RWPE1 (cell line): ENCODE measurements around the gene SEPHS1.
A peak's percentile ranks its signal among the peaks of the same experiment; 100 is the strongest.
"Not testable (repeated sequence)": the region's sequence is repeated elsewhere in the genome, so short reads cannot be mapped to it uniquely, and the experiment has no call there.

ENCODE experiments used
- CTCF ChIA-PET: fragments of 350-600 bp; sonication (Branson Sonifier 250); formaldehyde crosslinking; extraction: SDS; loops from one replicate; lab custom pipeline; 2021; lab: Yijun Ruan, JAX
- POLR2A ChIA-PET: fragments of 400-600 bp; formaldehyde crosslinking; extraction: SDS; loops from one replicate; lab custom pipeline; 2020; ENCODE audit warnings: antibody characterized with exemption; ENCODE audit not compliant: low non-redundant PET; lab: Yijun Ruan, JAX
- DNase-seq: peaks from one replicate; pipeline ENCODE4 v3.0.0; 2012; ENCODE audit warnings: low spot score
- H3K27ac ChIP-seq: fragments of 450-650 bp; 2 replicates; pipeline ENCODE4 v1.5.1; 2017
- TF ChIP-seq, protein P1 (sequence below): fragments of 450-650 bp; conservative IDR thresholded peaks from 2 replicates; pipeline ENCODE4 v1.5.1; 2017; ENCODE audit warnings: low read depth, mild to moderate bottlenecking

SEPHS1 gene

DNA sequence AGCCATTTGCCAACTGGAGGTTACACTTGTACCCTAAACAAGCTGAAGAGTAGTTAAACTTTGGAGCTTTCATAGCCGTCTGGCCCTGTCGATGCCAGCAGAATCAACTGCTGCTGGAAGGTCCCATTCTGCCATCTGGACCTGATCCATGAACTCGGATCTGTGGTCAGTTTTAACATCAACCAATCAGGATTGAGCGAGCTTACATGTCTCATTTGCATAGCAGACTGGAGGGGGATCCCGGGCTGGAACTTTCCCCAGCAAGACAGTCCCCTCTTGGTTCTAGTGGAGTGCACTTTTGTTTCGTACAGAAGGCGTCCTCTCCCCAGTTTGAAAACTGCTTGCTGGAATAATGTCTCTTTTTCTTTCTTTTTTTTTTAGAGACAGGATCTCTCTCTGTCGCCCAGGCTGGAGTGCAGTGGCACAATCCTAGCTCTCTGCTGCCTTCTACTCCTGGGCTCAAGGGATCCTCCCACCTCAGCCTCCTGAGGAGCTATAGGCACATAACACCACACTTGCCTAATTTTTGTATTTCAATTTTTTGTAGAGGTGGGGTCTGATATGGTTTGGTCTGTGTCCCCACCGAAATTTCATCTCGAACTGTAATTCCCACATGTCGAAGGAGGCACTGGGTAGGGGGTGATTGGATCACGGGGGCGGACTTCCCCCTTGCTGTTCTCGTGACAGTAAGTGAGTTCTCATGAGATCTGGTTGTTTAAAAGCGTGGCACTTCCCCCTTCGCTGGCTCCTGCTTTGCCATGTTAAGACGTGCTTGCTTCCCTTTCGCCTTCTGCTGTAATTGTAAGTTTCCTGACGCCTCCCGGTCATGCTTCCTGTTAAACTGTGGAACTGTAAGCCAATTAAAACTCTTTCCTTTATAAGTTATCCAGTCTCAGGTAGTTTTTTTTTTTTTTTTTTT is 42.8 kb upstream of the SEPHS1 start:
- ChIA-PET POLR2A (no interaction called here), CTCF (interaction anchor here (0.6 kb wide), 1 partner anchor 249 kb away, joined by 3 read pairs; no protein-coding TSS in a partner anchor)
- no peak overlapping the region for H3K27ac ChIP-seq
- DNase-seq, result no peak
- TF ChIP-seq, protein P1, sequence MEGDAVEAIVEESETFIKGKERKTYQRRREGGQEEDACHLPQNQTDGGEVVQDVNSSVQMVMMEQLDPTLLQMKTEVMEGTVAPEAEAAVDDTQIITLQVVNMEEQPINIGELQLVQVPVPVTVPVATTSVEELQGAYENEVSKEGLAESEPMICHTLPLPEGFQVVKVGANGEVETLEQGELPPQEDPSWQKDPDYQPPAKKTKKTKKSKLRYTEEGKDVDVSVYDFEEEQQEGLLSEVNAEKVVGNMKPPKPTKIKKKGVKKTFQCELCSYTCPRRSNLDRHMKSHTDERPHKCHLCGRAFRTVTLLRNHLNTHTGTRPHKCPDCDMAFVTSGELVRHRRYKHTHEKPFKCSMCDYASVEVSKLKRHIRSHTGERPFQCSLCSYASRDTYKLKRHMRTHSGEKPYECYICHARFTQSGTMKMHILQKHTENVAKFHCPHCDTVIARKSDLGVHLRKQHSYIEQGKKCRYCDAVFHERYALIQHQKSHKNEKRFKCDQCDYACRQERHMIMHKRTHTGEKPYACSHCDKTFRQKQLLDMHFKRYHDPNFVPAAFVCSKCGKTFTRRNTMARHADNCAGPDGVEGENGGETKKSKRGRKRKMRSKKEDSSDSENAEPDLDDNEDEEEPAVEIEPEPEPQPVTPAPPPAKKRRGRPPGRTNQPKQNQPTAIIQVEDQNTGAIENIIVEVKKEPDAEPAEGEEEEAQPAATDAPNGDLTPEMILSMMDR, result no peak

DNA sequence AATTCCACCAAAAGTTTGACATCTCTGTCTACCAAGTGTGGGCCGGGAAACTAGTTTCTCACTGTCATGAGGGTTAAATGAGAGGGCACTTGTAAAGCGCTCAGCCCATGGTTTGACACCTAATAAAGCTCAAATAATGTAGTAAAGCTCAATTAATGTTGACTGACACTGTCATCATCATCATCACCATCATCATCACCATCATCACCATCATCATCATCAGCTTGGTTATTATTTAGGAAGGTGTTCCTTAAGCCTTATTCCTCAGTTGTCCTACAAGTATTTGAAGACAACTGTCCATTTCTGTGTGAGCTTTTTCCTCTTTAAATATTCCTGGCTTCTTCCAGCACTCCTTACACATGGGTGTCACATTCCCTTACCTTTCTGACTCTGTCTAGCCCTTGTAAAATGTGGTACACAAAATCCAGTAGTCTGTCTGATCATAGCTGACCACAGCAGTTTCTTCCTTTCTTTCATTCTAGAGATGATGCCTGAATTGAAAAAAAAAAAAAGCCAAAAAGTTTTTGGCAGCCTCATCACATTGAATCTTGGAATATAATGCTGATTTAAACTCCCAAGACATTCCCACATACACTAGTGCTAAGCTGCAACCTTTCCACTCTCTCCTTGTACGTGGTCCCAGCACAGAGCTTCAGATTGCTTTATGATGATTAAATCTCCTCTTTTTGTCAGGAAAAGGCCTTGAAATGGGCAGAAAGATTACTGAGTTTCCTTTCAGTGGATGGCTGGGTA is 40.6 kb upstream of the SEPHS1 start:
- POLR2A ChIA-PET, result no interaction called here
- DNase-seq, result no peak
- TF ChIP-seq, protein P1, result no peak
- CTCF ChIA-PET, result no interaction called here
- H3K27ac ChIP-seq, result no peak overlapping the region

DNA sequence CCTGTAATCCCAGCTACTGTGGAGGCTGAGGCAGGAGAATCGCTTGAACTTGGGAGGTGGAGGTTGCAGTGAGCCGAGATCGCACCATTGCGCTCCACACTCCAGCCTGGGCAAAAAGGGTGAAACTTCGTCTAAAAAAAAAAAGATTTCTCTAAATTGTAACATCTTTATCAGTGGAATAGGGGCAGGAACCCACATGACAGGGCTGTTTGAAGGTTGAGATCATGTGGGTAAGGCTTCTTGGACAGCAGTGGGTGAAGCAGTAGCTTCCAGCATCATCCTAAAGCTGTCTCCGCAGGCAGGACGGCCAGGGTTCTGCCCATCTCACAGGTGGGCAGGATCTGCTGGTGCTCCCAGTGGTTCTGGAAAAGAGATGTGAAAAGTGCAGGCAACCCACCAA is 37.9 kb upstream of the SEPHS1 start:
- TF ChIP-seq, protein P1, result no peak
- no peak for DNase-seq
- no peak overlapping the region for H3K27ac ChIP-seq
- ChIA-PET POLR2A (no interaction called here), CTCF (interaction anchor here (1.2 kb wide), 1 partner anchor 54 kb away, joined by 3 read pairs; no protein-coding TSS in a partner anchor)

DNA sequence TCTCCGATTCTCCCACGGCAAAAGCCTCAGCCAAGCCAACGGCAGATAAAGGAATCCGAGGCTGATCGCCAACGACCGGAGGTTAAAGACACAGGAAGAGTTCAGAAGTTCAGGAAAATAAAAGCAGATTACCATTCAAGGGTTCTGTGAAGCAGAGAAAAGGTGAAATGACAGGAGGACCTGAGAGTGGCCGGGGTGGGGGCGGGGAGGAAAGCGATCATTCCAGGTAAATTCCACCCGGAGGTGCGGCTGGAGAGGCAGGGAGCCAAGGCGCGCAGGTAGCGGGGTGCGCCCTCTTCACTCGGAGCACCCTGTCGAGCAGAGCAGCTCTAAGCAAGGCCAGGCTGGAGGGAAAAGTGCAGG is 35.3 kb upstream of the SEPHS1 start:
- DNase-seq, result peak; percentile 67
- H3K27ac ChIP-seq, result no peak overlapping the region
- ChIA-PET POLR2A (no interaction called here), CTCF (interaction anchor here (1.4 to 1.9 kb wide), 3 partner anchors 11 to 57 kb away, joined by 4 to 7 read pairs (median 6); no protein-coding TSS in a partner anchor)
- TF ChIP-seq, protein P1, result no peak

DNA sequence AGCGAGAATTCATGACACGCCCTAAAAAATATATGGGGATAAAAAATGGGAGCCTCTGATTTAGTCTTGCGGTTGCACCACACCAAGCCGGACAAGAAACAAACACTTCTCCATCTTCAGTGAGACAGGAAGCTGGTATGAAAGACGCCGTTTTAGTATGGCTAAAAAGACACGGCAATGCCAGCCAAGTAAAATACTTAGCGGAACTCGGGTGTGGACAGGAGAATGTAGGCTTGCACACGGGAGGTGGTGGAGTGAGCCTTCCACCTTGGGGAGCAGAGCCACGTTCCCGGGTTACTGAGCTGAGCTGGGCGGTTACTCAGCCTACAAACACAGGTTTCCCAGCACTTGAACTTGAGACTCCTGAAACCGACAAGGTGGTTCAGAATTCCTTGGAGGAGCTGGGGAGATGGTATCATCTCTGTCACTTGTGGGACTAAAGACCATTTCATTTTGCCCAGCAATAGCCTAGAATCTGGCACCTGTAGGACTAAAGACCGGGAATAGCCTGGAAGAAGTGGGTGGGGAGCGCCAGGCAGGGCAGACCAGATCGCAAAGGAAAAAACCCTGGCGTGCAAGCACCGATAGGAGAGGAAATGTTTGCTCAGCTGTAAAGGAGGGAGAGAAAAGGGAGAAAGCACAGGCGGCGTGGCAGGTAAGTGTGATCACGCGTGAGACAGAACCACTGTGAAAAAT is 34.8 kb upstream of the SEPHS1 start:
- TF ChIP-seq, protein P1, result no peak
- ChIA-PET POLR2A (no interaction called here), CTCF (interaction anchor here (0.6 to 1.9 kb wide), 3 partner anchors 10 to 205 kb away, joined by 3 to 7 read pairs (median 6); no protein-coding TSS in a partner anchor)
- peak; percentile 16 for DNase-seq
- no peak overlapping the region for H3K27ac ChIP-seq

DNA sequence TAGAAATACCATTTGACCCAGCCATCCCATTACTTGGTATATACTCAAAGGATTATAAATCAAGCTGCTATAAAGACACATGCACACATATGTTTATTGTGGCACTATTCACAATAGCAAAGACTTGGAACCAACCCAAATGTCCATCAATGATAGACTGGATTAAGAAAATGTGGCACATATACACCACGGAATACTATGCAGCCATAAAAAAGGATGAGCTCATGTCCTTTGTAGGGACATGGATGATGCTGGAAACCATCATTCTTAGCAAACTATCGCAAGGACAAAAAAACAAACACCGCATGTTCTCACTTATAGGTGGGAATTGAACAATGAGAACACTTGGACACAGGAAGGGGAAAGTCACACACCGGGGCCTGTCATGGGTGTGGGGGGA is 31.0 kb upstream of the SEPHS1 start:
- H3K27ac ChIP-seq, POLR2A ChIA-PET, DNase-seq, CTCF ChIA-PET: not testable (repeated sequence)
